HEK293 (cell line): ENCODE results near the gene DBX1.

Source experiments
- CTCF ChIP-seq: fragments of 450-650 bp; formaldehyde crosslinking; IDR thresholded peaks from 2 replicates; pipeline ENCODE4 v1.5.1; 2016; ENCODE audit warnings: missing biosample characterization, missing genetic modification characterization
- OSR2 ChIP-seq: fragments of 450-650 bp; formaldehyde crosslinking; IDR thresholded peaks from 2 replicates; pipeline ENCODE4 v1.5.1; 2016; ENCODE audit warnings: missing biosample characterization, missing genetic modification characterization
- ZNF404 ChIP-seq: fragments of 450-650 bp; formaldehyde crosslinking; IDR thresholded peaks from 2 replicates; pipeline ENCODE4 v1.5.1; 2017; ENCODE audit warnings: missing biosample characterization, missing genetic modification characterization
- ZNF426 ChIP-seq: fragments of 450-650 bp; formaldehyde crosslinking; IDR thresholded peaks from 2 replicates; pipeline ENCODE4 v1.5.1; 2017; ENCODE audit warnings: missing biosample characterization, missing genetic modification characterization, mild to moderate bottlenecking, inconsistent platforms, moderate library complexity

- no peak for TF ChIP-seq CTCF (tag by site-specific recombination)
- no peak for TF ChIP-seq ZNF404
- no peak for TF ChIP-seq OSR2 (tag by site-specific recombination)
- no peak for TF ChIP-seq ZNF426
Observed at GRCh38 chr11:20162824-20163782, 2.8 kb upstream of the DBX1 start.
